Neural progenitor cell (in vitro differentiated cells): Measurements from ENCODE around the gene COL21A1. TPM values are rescaled to one million over a fixed set of nuclear protein-coding genes. Genes with fewer than 3 reads are reported as not detected.

Experiments
- DNase-seq: peaks from one replicate; pipeline ENCODE4 v3.0.0-alpha.2; 2016; ENCODE audit warnings: low spot score
- H2AFZ ChIP-seq: fragments of 200-600 bp; sonication (generic); replicated peaks from 2 replicates; pipeline ENCODE4 v1.6.1; 2016; ENCODE audit warnings: antibody characterized with exemption
- H3F3A ChIP-seq: fragments of 200-600 bp; sonication (generic); 2 replicates; pipeline ENCODE4 v1.6.1; 2016; ENCODE audit warnings: antibody characterized with exemption, low read depth
- H3K27ac ChIP-seq: fragments of 200-600 bp; sonication (generic); 2 replicates; pipeline ENCODE4 v1.5.1; 2016; ENCODE audit warnings: mild to moderate bottlenecking
- H3K27me3 ChIP-seq: fragments of 200-600 bp; sonication (generic); 2 replicates; pipeline ENCODE4 v1.6.1; 2016; ENCODE audit warnings: mild to moderate bottlenecking, moderate library complexity
- H3K36me3 ChIP-seq: fragments of 200-600 bp; sonication (generic); 2 replicates; pipeline ENCODE4 v1.5.1; 2016
- H3K4me1 ChIP-seq: fragments of 200-600 bp; sonication (generic); 2 replicates; pipeline ENCODE4 v1.6.1; 2016; ENCODE audit warnings: mixed run types
- H3K4me2 ChIP-seq: fragments of 200-600 bp; sonication (generic); 2 replicates; pipeline ENCODE4 v1.6.1; 2016
- H3K4me3 ChIP-seq: fragments of 200-600 bp; sonication (generic); 2 replicates; pipeline ENCODE4 v1.5.1; 2016
- H3K79me2 ChIP-seq: fragments of 200-600 bp; sonication (generic); 2 replicates; pipeline ENCODE4 v1.6.1; 2016; ENCODE audit warnings: low read depth
- H3K9ac ChIP-seq: fragments of 200-600 bp; sonication (generic); 2 replicates; pipeline ENCODE4 v1.6.1; 2016
- H3K9me3 ChIP-seq: fragments of 200-600 bp; sonication (generic); 2 replicates; pipeline ENCODE4 v1.5.1; 2016; ENCODE audit warnings: low read depth
- H4K20me1 ChIP-seq: fragments of 200-600 bp; sonication (generic); 2 replicates; pipeline ENCODE4 v1.6.1; 2016; ENCODE audit warnings: low read depth
- H3K27ac Mint-ChIP-seq: 3 replicates; pipeline ENCODE4 v1.8.0; 2021; ENCODE audit warnings: mixed read lengths
- H3K27me3 Mint-ChIP-seq: 2 replicates; pipeline ENCODE4 v1.8.0; 2022; ENCODE audit warnings: low read depth, mild to moderate bottlenecking, inconsistent platforms, moderate library complexity, mixed read lengths; ENCODE audit not compliant: insufficient read depth
- H3K36me3 Mint-ChIP-seq: 3 replicates; pipeline ENCODE4 v1.8.0; 2021; ENCODE audit warnings: mixed read lengths
- H3K4me1 Mint-ChIP-seq: 3 replicates; pipeline ENCODE4 v1.8.0; 2021; ENCODE audit warnings: mixed read lengths
- H3K4me3 Mint-ChIP-seq: 3 replicates; pipeline ENCODE4 v1.8.0; 2021; ENCODE audit warnings: mild to moderate bottlenecking, moderate library complexity, mixed read lengths
- H3K9me3 Mint-ChIP-seq: 3 replicates; pipeline ENCODE4 v1.8.0; 2020; ENCODE audit warnings: mixed read lengths
- EZH2 ChIP-seq: fragments of 200-600 bp; sonication (generic); IDR thresholded peaks from 2 replicates; pipeline ENCODE4 v1.6.1; 2017; ENCODE audit warnings: antibody characterized with exemption, mild to moderate bottlenecking, moderate library complexity
- EZH2phosphoT487 ChIP-seq: fragments of 200-600 bp; sonication (generic); IDR thresholded peaks from 2 replicates; pipeline ENCODE4 v1.6.1; 2017; ENCODE audit warnings: antibody characterized with exemption
- total RNA-seq: library from RNA; depleted of rRNA; stranded (reverse); fragments of >200 nt; gene quantifications from 2 replicates; pipeline ENCODE4 v1.2.3, GENCODE V29; 2015; ENCODE audit warnings: low replicate concordance
- TF ChIP-seq, protein P1 (sequence below): fragments of 200-600 bp; sonication (generic); IDR thresholded peaks from 2 replicates; pipeline ENCODE4 v1.5.1; 2017; ENCODE audit warnings: antibody characterized with exemption, mild to moderate bottlenecking

Gene COL21A1
- 0.43 and 0.95 TPM in 2 replicates for total RNA-seq

- Histone ChIP-seq H3K27me3 (peaks cover 24% of the 10 kb centered on the region), H3K4me2 (peak within 1 kb of the TSS; percentile 89)
- H3K4me1 Mint-ChIP-seq = peaks cover 3% of the 10 kb centered on the region
Observed at GRCh38 chr6:56246881-56247653, at the start of gene COL21A1. Gene COL21A1 (minus strand): TSS chr6:56247580. CDS start chr6:56182618, 64,962 bp downstream.

DNA sequence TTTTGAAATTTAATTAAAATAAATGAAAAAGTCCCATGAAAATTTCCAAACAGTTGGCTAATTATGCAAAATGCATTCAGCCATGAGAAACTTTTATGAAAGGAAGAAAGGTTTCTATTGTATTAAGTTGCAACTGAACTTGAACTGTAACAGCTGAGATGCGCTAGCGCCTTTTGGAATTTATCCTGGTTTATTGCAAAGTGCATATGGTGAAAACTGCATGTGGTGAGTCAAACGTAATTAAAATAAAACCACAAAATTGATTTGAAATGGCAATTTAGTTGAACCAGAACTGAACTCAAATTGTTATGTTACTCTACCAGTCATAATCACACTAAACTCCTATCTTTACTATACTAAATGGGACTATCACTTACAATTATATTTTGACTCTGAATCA lies 46.4 kb upstream of the COL21A1 start:
- TF ChIP-seq, protein P1, sequence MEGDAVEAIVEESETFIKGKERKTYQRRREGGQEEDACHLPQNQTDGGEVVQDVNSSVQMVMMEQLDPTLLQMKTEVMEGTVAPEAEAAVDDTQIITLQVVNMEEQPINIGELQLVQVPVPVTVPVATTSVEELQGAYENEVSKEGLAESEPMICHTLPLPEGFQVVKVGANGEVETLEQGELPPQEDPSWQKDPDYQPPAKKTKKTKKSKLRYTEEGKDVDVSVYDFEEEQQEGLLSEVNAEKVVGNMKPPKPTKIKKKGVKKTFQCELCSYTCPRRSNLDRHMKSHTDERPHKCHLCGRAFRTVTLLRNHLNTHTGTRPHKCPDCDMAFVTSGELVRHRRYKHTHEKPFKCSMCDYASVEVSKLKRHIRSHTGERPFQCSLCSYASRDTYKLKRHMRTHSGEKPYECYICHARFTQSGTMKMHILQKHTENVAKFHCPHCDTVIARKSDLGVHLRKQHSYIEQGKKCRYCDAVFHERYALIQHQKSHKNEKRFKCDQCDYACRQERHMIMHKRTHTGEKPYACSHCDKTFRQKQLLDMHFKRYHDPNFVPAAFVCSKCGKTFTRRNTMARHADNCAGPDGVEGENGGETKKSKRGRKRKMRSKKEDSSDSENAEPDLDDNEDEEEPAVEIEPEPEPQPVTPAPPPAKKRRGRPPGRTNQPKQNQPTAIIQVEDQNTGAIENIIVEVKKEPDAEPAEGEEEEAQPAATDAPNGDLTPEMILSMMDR = no peak
- TF ChIP-seq EZH2phosphoT487 = no peak
- H3K27me3 Mint-ChIP-seq = no peaks in the 10 kb centered on the region
- H4K20me1 ChIP-seq = no peaks in the 10 kb centered on the region

More at GRCh38 chr6:56246881-56247653, at the start of gene COL21A1:
- Histone ChIP-seq H2AFZ (peak within 1 kb of the TSS; percentile 99), H3K9me3 (no peaks in the 10 kb centered on the region), H3F3A (no peaks in the 10 kb centered on the region), H3K9ac (no peak within 1 kb of the TSS), H3K4me1 (no peaks in the 10 kb centered on the region), H3K4me3 (peak within 1 kb of the TSS; percentile 55), H3K79me2 (no peaks in the 10 kb centered on the region), H4K20me1 (no peaks in the 10 kb centered on the region), H3K36me3 (no peaks in the 10 kb centered on the region), H3K27ac (no peak within 1 kb of the TSS)
- Mint-ChIP-seq H3K9me3 (no peaks in the 10 kb centered on the region), H3K36me3 (no peaks in the 10 kb centered on the region), H3K4me3 (peak within 1 kb of the TSS; percentile 83), H3K27ac (no peak within 1 kb of the TSS), H3K27me3 (peaks cover 10% of the 10 kb centered on the region)
- no peak for TF ChIP-seq EZH2
- no peak for TF ChIP-seq EZH2phosphoT487
- TF ChIP-seq, protein P1 = peak; percentile 57
- peak; percentile 89 for DNase-seq

DNA sequence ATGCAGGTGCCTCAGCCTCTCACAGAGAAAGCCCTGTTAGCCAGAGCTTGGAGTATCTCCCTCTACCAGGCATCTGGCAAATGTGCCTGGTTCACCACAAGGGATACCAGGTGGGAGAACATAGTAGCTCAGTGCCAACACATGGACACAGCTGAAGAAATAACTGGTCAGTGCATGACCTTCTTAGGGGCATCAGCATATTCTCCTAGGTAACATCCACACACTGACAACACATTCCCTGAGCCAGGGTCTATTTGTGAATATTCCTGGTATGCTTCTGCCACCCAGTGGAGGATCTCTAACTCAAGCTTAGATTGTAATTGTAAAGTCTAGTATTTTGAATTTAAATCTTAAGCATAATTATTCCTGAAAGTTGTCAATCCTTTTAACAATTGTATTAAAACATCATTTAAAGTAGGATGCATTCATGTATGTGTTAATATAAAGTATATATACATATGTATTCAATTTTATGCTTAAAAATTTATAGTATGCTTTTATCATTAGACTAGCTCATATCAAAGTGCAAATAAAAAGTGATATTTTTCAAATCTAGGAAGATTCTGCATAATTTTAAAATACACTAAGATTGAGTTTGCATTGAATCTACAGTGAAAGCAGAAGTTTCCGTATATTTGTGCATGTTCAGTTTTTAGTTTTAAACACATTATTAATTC lies 45.3 kb upstream of the COL21A1 start:
- Histone ChIP-seq H3F3A (no peaks in the 10 kb centered on the region), H4K20me1 (no peaks in the 10 kb centered on the region), H3K9ac (no peak overlapping the region), H3K4me1 (no peaks in the 10 kb centered on the region), H3K27ac (no peak overlapping the region), H3K9me3 (no peaks in the 10 kb centered on the region), H3K36me3 (no peaks in the 10 kb centered on the region), H3K27me3 (no peaks in the 10 kb centered on the region), H3K79me2 (no peaks in the 10 kb centered on the region), H3K4me2 (no peak overlapping the region), H3K4me3 (no peak overlapping the region), H2AFZ (peak overlapping the region; percentile 43)
- H3K27me3 Mint-ChIP-seq = no peaks in the 10 kb centered on the region
- H3K4me3 Mint-ChIP-seq = no peak overlapping the region
- peak; percentile 73 for DNase-seq
- no peak for TF ChIP-seq EZH2
- TF ChIP-seq, protein P1 = peak; percentile 85
- no peaks in the 10 kb centered on the region for H3K36me3 Mint-ChIP-seq
- peaks cover 3% of the 10 kb centered on the region for H3K4me1 Mint-ChIP-seq
- H3K9me3 Mint-ChIP-seq = no peaks in the 10 kb centered on the region
- peak overlapping the region; percentile 60 for H3K27ac Mint-ChIP-seq

More for the DNA sequence above, 46.4 kb upstream of the COL21A1 start:
- no peaks in the 10 kb centered on the region for H3K9me3 ChIP-seq
- no peaks in the 10 kb centered on the region for H3K79me2 ChIP-seq
- peaks cover 3% of the 10 kb centered on the region for H3K4me1 Mint-ChIP-seq
- no peaks in the 10 kb centered on the region for H3K36me3 ChIP-seq
- H3K27me3 ChIP-seq = no peaks in the 10 kb centered on the region
- no peaks in the 10 kb centered on the region for H3K4me1 ChIP-seq
- H3K4me3 ChIP-seq = no peak overlapping the region
- DNase-seq = no peak
- H2AFZ ChIP-seq = no peak overlapping the region
- no peak overlapping the region for H3K4me2 ChIP-seq
- no peak overlapping the region for H3K4me3 Mint-ChIP-seq
- no peaks in the 10 kb centered on the region for H3F3A ChIP-seq
- no peak overlapping the region for H3K27ac ChIP-seq
- H3K27ac Mint-ChIP-seq = no peak overlapping the region
- no peaks in the 10 kb centered on the region for H3K36me3 Mint-ChIP-seq
- H3K9ac ChIP-seq = no peak overlapping the region
- H3K9me3 Mint-ChIP-seq = no peaks in the 10 kb centered on the region
